Kidney (tissue), 14 donors: ENCODE data around the gene IDUA. TPM values are rescaled to one million over a fixed set of nuclear protein-coding genes. Genes with fewer than 3 reads are reported as not detected.
A peak's percentile ranks its signal among the peaks of the same experiment; 100 is the strongest.

Experiments used
- DNase-seq, 5 donors: peaks; one replicate each; pipeline ENCODE4 v3.0.0-alpha.2; 2013 to 2020
- FAIRE-seq: peaks from 2 replicates; lab custom pipeline; 2012; peaks lifted over from hg19 to GRCh38; lab: Jason Lieb, UNC
- H3K27ac ChIP-seq, 2 donors: one replicate each; pipeline ENCODE4 v1.7.0; 2013; ENCODE audit warnings: low read depth in 2 of 2, low read length in 2 of 2, inconsistent platforms in 1 of 2
- H3K27me3 ChIP-seq: one replicate; pipeline ENCODE4 v1.7.1; 2013; ENCODE audit warnings: low read length, inconsistent platforms; ENCODE audit not compliant: control insufficient read depth, insufficient read depth
- H3K36me3 ChIP-seq, 3 donors: one replicate each; pipeline versions ENCODE4 v1.7.0 to v1.7.1; 2013; ENCODE audit warnings: low read length in 3 of 3, control low read depth in 1 of 3, inconsistent platforms in 1 of 3; ENCODE audit not compliant: insufficient read depth in 3 of 3, control insufficient read depth in 2 of 3
- H3K4me1 ChIP-seq, 3 donors: one replicate each; pipeline versions ENCODE4 v1.7.0 to v1.7.1; 2013; ENCODE audit warnings: low read length in 3 of 3, inconsistent platforms in 1 of 3, low read depth in 1 of 3; ENCODE audit not compliant: control insufficient read depth in 2 of 3, insufficient read depth in 2 of 3
- H3K4me3 ChIP-seq, 3 donors: one replicate each; pipeline versions ENCODE4 v1.7.0 to v1.8.1; 2013; ENCODE audit warnings: low read length in 3 of 3, control low read depth in 1 of 3, inconsistent platforms in 1 of 3
- H3K9ac ChIP-seq, 3 donors: one replicate each; pipeline versions ENCODE4 v1.7.0 to v1.7.1; 2013; ENCODE audit warnings: low read length in 3 of 3, control low read depth in 1 of 3, inconsistent platforms in 1 of 3
- H3K9me3 ChIP-seq, 3 donors: one replicate each; pipeline versions ENCODE4 v1.7.0 to v1.7.1; 2013; ENCODE audit warnings: low read length in 3 of 3, control low read depth in 1 of 3, inconsistent platforms in 1 of 3; ENCODE audit not compliant: control insufficient read depth in 2 of 3, insufficient read depth in 1 of 3
- intact Hi-C: fragments of 100-400 bp; cut with DNase I; formaldehyde crosslinking; loops from one replicate; pipeline ENCODE4 v1.11.1; 2022
- polyA plus RNA-seq: library from polyadenylated mRNA; stranded (reverse); fragments of 350-450 nt; fragmentation: Illumina TruSeq; extraction: RNeasy Lipid Tissue Mini Kit (QIAGEN cat#74804); gene quantifications from one replicate; pipeline ENCODE4 v1.2.3, GENCODE V29; 2014; ENCODE audit warnings: low read depth, low replicate concordance; ENCODE audit not compliant: insufficient read depth
- total RNA-seq: library from RNA; stranded (reverse); fragmentation: NEBNext Ultra II Directional; extraction: Animal tissue kit (Norgen Biotek cat#: 25700); gene quantifications from one replicate; pipeline ENCODE4 v1.2.1, GENCODE V29; 2021
- TF ChIP-seq, protein P1 (sequence below): IDR thresholded peaks from 3 replicates; pipeline ENCODE4 v1.5.1; 2012; ENCODE audit warnings: mild to moderate bottlenecking, moderate library complexity, borderline replicate concordance; ENCODE audit not compliant: insufficient read depth; ENCODE audit errors: extremely low read depth
- donor health status: control.
- donor health status: control.
- donor health status: control.
- donor health status: control.
- donor health status: control.
- donor health status: DM: yes; HTN: yes; CAD: no.
- donor health status: Normal renal cell carcinoma (clear cell type).

IDUA gene
- total and polyA plus RNA-seq, 2 donors from 2014 or later = 11.9 to 58.5 TPM

DNA sequence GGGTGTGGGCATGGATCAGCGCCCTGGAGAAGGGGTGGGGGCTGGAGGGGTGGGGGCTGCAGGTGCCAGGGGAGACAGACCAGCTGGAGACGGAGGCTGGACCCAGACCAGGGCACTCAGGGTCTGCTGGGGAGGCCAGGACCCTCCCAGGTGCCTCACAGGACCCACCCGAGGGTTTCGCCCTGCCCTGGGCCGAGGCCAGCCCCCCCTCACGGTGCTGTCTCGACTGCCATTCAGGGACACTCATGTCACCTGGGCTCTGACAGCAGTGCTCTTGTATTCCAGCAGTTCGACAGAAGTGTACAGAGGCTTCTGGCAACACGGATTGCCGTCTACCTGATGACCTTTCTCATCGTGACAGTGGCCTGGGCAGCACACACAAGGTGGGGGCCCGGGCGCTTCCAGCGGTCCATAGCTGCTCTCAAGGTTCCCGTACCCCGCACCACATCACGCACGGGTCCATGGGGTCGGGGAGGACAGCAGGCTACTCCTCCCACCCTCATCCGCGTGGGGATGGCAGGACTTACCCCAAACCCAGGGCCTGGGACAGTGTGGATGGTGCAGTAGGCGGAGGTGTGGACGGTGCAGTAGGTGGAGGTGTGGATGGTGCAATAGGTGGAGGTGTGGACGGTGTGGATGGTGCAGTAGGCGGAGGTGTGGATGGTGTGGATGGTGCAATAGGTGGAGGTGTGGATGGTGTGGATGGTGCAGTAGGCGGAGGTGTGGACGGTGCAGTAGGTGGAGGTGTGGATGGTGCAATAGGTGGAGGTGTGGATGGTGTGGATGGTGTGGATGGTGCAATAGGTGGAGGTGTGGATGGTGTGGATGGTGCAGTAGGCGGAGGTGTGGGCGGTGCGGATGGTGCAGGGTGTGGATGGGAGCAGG lies 36.5 kb upstream of the IDUA start:
- intact Hi-C loops = no loop called here
- Histone ChIP-seq H3K27me3 (no peaks in the 10 kb centered on the region), H3K9me3 (no peaks in the 10 kb centered on the region), H3K36me3 (peaks cover 0 to 5% (median 0%) of the 10 kb centered on the region in 3 donors), H3K4me3 (no peak overlapping the region), H3K9ac (no peak overlapping the region), H3K27ac (no peak overlapping the region), H3K4me1 (no peaks in the 10 kb centered on the region)
- DNase-seq (peak in 2 of 5 donors; percentile 36 to 51), FAIRE-seq (no peak)
- TF ChIP-seq, protein P1, sequence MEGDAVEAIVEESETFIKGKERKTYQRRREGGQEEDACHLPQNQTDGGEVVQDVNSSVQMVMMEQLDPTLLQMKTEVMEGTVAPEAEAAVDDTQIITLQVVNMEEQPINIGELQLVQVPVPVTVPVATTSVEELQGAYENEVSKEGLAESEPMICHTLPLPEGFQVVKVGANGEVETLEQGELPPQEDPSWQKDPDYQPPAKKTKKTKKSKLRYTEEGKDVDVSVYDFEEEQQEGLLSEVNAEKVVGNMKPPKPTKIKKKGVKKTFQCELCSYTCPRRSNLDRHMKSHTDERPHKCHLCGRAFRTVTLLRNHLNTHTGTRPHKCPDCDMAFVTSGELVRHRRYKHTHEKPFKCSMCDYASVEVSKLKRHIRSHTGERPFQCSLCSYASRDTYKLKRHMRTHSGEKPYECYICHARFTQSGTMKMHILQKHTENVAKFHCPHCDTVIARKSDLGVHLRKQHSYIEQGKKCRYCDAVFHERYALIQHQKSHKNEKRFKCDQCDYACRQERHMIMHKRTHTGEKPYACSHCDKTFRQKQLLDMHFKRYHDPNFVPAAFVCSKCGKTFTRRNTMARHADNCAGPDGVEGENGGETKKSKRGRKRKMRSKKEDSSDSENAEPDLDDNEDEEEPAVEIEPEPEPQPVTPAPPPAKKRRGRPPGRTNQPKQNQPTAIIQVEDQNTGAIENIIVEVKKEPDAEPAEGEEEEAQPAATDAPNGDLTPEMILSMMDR = no peak

DNA sequence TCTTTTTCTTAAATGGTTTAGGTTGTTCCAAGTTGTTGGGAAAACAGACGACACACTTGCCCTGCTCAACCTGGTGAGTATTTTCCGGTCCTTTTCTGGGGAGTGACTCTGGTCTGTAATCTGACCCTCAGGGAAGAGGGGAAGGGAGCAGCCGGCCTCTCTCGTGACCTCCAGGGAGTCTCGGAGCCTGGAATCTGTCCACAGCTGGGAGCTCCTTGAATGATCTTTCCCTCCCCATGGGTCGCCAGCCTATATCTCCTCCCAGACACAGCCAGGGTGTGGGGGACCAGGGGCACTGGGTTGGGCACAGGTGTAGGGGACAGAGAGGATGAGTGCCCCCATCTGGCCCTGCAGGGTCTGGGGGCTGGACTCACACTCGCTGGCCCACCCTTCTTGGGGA lies 35.7 kb upstream of the IDUA start:
- H3K4me3 ChIP-seq = no peak overlapping the region
- no peaks in the 10 kb centered on the region for H3K27me3 ChIP-seq
- H3K4me1 ChIP-seq = no peaks in the 10 kb centered on the region
- H3K36me3 ChIP-seq = peaks cover 0 to 5% (median 0%) of the 10 kb centered on the region in 3 donors
- intact Hi-C loops = no loop called here
- TF ChIP-seq, protein P1 = no peak
- H3K9me3 ChIP-seq = no peaks in the 10 kb centered on the region
- no peak for FAIRE-seq
- H3K27ac ChIP-seq = no peak overlapping the region
- no peak overlapping the region for H3K9ac ChIP-seq
- peak in 2 of 5 donors; percentile 46 to 50 for DNase-seq

DNA sequence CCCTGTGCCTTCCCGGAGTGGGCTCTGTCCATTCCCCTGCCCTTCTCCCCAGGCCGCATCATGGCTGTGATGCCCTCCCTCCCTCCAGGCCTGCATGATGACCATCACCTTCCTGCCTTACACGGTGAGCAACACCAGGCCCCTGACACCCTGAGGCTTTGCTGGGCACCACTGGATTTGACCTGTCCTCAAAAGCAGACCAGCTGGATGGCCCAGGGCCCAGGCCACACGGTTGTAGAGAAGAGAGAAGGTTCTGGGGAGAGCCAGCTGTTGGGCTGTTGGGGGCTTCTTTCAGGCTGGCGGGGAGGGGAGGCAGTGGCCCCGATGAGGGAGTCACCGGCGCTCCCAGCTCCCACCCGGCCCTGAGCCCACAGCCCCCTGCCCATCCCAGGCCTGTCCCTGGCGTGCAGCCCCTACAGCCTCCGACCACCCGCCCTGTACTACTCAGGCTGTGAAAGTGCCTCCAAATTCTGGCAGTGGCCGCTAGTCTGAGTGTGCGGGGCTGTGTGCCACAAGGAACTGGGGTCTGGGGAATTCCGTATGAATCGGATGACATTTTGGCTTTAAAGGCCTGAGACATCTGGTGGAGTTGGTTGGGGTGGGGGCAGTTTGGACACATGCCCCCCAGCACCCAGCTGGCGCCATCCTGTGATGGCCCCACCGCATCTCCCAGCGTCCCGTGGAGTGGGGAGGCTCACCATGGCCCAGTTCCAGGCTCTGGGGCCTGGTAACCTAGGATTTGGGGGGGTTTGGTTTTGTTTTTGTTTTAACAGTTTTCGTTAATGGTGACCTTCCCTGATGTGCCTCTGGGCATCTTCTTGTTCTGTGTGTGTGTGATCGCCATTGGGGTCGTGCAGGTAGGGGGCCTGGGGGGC lies 35.0 kb upstream of the IDUA start:
- Histone ChIP-seq H3K36me3 (peaks cover 0 to 5% (median 0%) of the 10 kb centered on the region in 3 donors), H3K27me3 (no peaks in the 10 kb centered on the region), H3K9ac (no peak overlapping the region), H3K27ac (no peak overlapping the region), H3K4me3 (no peak overlapping the region), H3K4me1 (no peaks in the 10 kb centered on the region), H3K9me3 (no peaks in the 10 kb centered on the region)
- TF ChIP-seq, protein P1 = no peak
- DNase-seq (peak in 2 of 5 donors; percentile 30 to 60), FAIRE-seq (no peak)
- intact Hi-C loops = no loop called here
